Uterine smooth muscle cell (primary cell): Measurements from ENCODE around the gene C11orf16. TPM values are rescaled to one million over a fixed set of nuclear protein-coding genes. Genes with fewer than 3 reads are reported as not detected.

Source experiments
- total RNA-seq: library from RNA; depleted of rRNA; stranded (reverse); fragments of >200 nt; gene quantifications from 2 replicates; pipeline ENCODE4 v1.2.3, GENCODE V29; 2014

Gene C11orf16, protein sequence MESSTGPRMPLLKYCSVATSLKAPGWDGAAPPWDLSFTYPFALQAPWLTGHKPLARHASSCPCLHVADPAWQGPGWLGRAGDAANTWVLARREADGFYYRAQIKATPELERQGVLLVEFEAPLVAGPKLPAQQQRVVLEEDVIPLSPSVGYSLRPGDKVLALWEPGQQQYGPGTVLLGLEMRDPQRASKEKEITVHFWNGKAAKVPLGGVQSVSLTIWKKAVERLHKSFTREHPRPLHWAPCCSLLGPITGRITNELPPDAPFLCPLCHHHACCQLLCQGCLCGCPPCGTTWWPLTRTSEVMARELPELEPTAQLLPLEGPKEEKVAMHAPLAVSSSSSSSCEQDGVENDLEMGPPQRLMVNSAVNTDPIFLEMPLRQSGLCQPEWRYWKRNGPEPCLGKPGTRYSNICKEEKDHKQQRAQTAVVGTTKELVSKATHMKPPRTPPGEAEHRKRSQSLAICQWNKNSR
- not detected in 2 replicates for total RNA-seq

GRCh38 chr11:8932564-8933180 is at the start of gene C11orf16:
Gene C11orf16, minus strand, starts transcription at chr11:8932947. Its CDS starts 639 bp downstream, at chr11:8932308.

DNA sequence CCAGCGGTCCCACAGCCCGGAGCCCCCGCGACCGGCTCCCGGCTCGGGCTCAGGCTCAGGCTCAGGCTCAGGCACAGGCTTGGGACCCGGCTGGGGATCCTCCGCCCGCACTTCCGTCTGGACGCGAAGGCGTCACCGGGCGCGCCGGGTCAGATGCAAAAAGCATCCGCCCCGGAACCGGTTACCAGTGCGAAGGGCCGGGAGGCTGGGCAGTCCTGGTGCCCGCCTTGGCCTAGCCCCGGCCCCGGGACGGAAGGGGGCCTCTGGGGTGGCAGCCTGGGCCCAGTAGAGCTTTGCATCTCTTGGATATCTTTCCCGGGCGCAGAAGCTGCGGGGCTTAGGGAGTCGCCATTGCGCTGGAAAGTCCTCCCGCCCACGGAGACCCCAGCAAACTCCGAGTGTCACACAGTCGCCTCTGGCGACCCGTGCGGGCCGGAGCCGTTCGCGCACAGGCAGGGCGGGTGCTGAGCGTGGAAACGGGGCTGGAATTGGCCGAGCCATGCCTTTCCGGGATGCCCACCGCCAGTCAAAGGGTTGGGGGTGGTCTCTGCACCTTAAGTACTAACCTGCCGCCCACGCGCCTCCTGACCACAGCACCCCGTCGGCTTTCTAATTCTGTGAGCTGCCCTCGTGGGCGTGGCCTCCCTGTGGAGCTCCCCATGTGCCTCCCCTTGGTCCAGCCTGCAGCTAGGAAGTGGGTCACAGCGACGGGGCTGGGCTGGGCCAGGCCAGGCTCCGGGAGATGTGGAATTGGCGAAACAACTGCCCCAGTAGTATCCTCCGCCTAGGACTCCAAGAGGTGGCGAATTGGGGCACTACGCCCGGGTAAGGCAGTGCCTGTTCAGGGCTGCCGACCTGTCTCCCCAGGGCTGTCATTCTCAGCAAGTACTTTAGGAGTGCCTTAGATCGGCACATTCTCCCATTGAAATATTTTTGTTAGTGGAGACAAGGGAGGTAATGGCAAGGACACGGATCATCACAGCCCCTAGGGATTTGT is 31.9 kb upstream of the C11orf16 start, which contains the start of gene TMEM9B:
TMEM9B (minus strand) TSS at position 119 of the 997 bp plus-strand sequence. CDS start 129 bp downstream, outside the sequence.

GRCh38 chr11:8942518-8943066 is 9.8 kb upstream of the C11orf16 start, which contains the start of gene ASCL3:
Gene ASCL3, minus strand, starts transcription at chr11:8943016. Its CDS starts 4,855 bp downstream, at chr11:8938161.

DNA sequence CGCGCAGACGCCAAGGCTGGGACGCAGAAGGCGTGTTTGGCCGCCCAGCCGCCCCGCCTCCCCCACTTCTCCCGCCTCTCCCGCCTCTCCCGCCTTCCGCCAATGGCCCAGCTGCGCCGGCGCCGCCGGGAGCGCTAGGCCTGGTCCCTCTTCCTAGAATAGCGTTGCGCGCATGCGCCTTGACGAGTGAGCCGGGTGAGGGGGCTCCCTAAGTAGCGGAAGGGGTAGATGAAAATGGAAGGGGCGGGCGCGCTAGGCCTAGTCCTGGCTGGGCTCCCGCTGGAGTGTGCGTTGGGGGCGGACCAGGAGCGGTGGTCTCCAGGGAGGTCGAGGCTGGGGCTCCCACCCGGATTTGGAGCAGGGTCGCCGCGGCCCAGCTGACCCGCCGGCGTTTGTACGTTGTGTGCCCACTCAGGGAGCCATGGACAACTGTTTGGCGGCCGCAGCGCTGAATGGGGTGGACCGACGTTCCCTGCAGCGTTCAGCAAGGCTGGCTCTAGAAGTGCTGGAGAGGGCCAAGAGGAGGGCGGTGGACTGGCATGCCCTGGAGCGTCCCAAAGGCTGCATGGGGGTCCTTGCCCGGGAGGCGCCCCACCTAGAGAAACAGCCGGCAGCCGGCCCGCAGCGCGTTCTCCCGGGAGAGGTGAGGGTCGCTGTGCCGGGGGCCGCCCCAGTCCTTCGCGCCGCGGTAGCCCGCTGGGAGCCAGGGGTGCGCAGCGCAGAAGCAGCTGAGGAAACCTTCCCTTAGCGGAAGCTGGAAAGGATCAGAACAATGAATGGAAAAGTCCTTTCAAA is 21.5 kb downstream of the C11orf16 start, which contains the start of gene AKIP1:
AKIP1 (plus strand) TSS at position 161 of the 795 bp plus-strand sequence; CDS start at position 422, 261 bp downstream.

Other genes starting within 250 kb of the C11orf16 start
- gene AKIP1, start 21.8 kb downstream of the C11orf16 start, total RNA-seq = 45.6 and 54.9 TPM in 2 replicates
- gene ASCL3, start 10.1 kb upstream of the C11orf16 start, total RNA-seq = not detected in 2 replicates
- gene TMEM9B, start 31.5 kb upstream of the C11orf16 start, total RNA-seq = 33.6 and 39.4 TPM in 2 replicates
- 37.9 and 90.8 TPM in 2 replicates for gene NRIP3, start 71.1 kb upstream of the C11orf16 start, total RNA-seq
- gene SCUBE2, start 158.7 kb upstream of the C11orf16 start, total RNA-seq = 3.1 and 3.4 TPM in 2 replicates